Esophagus (tissue), 2 donors: ENCODE data around the gene STKLD1. TPM values are rescaled to one million over a fixed set of nuclear protein-coding genes. Genes with fewer than 3 reads are reported as not detected.
"Not testable (repeated sequence)": the region's sequence is repeated elsewhere in the genome, so short reads cannot be mapped to it uniquely, and the experiment has no call there.

Source experiments
- H3K27ac ChIP-seq, 2 donors: one replicate each; pipeline ENCODE4 v1.5.1; 2013; ENCODE audit warnings: low read depth in 2 of 2, mild to moderate bottlenecking in 2 of 2, inconsistent platforms in 1 of 2, low read length in 1 of 2, moderate library complexity in 1 of 2
- H3K27me3 ChIP-seq, 2 donors: one replicate each; pipeline ENCODE4 v1.6.1; 2013; ENCODE audit warnings: low read length in 2 of 2, control low read depth in 1 of 2, mild to moderate bottlenecking in 1 of 2; ENCODE audit not compliant: insufficient read depth in 2 of 2, control insufficient read depth in 1 of 2
- H3K36me3 ChIP-seq, 2 donors: one replicate each; pipeline ENCODE4 v1.6.1; 2013; ENCODE audit warnings: low read length in 1 of 2; ENCODE audit not compliant: control insufficient read depth in 2 of 2, insufficient read depth in 2 of 2
- H3K4me1 ChIP-seq, 2 donors: one replicate each; pipeline ENCODE4 v1.6.1; 2013; ENCODE audit warnings: low read length in 1 of 2; ENCODE audit not compliant: control insufficient read depth in 2 of 2, insufficient read depth in 2 of 2
- H3K4me3 ChIP-seq, 2 donors: one replicate each; pipeline ENCODE4 v1.5.1; 2013; ENCODE audit warnings: low read length in 2 of 2, mild to moderate bottlenecking in 2 of 2, low read depth in 1 of 2, moderate library complexity in 1 of 2
- H3K9me3 ChIP-seq, 2 donors: one replicate each; pipeline ENCODE4 v1.6.1; 2013; ENCODE audit warnings: mild to moderate bottlenecking in 2 of 2, low read depth in 1 of 2, low read length in 1 of 2, moderate library complexity in 1 of 2; ENCODE audit not compliant: control insufficient read depth in 2 of 2, insufficient read depth in 1 of 2
- WGBS, 2 donors: extraction: QIAGEN DNeasy Blood & Tissue Kit; methylation state at CpG; one replicate each; pipeline ENCODE4 v1.1.7; 2013; 5-methylcytosine and 5-hydroxymethylcytosine counted together
- polyA plus RNA-seq, 2 donors: library from polyadenylated mRNA; stranded (reverse); fragments of 200-250 nt; gene quantifications; one replicate each; pipeline ENCODE4 v1.2.3, GENCODE V29; 2013
- donor health status: healthy with polysubstance abuse.
- donor health status: Bipolar disorder and iron deficiency.

The STKLD1 gene
- polyA plus RNA-seq, 2 donors = 0.49 to 1.3 TPM

GRCh38 chr9:133369422-133369821 lies 6.7 kb upstream of the STKLD1 start:
- Histone ChIP-seq H3K27me3 (no peaks in the 10 kb centered on the region), H3K4me1 (peaks cover 13 to 39% of the 10 kb centered on the region in 2 donors), H3K36me3 (peaks cover 8 to 42% of the 10 kb centered on the region in 2 donors), H3K9me3 (no peaks in the 10 kb centered on the region), H3K4me3 (no peak overlapping the region), H3K27ac (no peak overlapping the region)
- 72 to 78% methylated on average over 6 of the region's 6 CpGs for WGBS, 2 donors

DNA sequence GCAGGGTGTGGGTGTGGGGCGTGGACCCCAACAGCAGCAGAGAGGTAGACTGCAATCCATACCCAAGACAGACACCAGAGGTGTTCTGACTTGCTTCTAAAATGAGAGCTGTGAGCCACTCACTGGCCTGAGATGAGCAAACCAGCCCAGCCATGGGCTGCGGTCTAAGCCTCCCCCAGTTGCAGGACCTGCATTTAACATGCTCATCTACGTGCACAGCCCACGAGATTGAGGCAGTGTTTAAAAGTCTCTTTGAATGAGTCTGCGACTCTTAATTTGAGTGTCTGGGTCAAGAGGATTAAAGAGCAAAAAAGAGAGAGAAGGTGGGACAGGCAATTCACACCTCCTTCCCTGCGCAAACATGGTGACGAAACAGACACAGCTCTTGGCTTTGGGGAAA lies 6.2 kb upstream of the STKLD1 start:
- Histone ChIP-seq H3K27me3 (no peaks in the 10 kb centered on the region), H3K27ac (peak overlapping the region in 1 of 2 donors; percentile 23), H3K4me1 (peaks cover 13 to 39% of the 10 kb centered on the region in 2 donors), H3K4me3 (no peak overlapping the region), H3K36me3 (peaks cover 6 to 42% of the 10 kb centered on the region in 2 donors), H3K9me3 (no peaks in the 10 kb centered on the region)
- 76 to 79% methylated on average over 7 of the region's 7 CpGs for WGBS, 2 donors

GRCh38 chr9:133370685-133371084 lies 5.5 kb upstream of the STKLD1 start:
- peaks cover 13 to 39% of the 10 kb centered on the region in 2 donors for H3K4me1 ChIP-seq
- H3K36me3 ChIP-seq = peaks cover 4 to 39% of the 10 kb centered on the region in 2 donors
- H3K27ac ChIP-seq = peak overlapping the region in 1 of 2 donors; percentile 72
- H3K27me3 ChIP-seq = no peaks in the 10 kb centered on the region
- H3K9me3 ChIP-seq = no peaks in the 10 kb centered on the region
- no peak overlapping the region for H3K4me3 ChIP-seq
- 44 to 67% methylated on average over 9 of the region's 9 CpGs for WGBS, 2 donors

DNA sequence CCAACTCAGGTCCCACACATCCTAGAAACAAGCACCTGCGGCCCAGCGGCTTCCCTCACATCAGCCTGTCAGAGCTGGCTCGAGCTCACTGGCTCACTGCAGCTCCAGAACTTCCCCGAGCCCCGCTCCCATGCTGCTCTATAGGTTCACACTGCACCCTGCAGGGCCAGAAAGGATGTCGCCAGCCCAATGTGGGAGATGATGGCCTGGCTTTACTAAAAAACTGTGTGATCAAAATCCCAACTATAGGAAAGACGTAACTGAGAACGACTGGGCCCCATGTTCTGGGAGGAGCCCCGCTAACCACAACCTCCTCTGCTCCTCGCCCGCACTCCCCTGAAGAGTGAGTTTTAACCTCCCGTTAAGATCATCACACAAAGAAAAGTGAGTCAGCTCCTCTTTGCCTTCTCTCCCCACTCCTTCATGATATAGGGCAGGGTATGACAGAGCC lies 4.9 kb upstream of the STKLD1 start:
- H3K4me1 ChIP-seq = peaks cover 13 to 39% of the 10 kb centered on the region in 2 donors
- WGBS, 2 donors = 36 to 39% methylated on average over 12 of the region's 12 CpGs

GRCh38 chr9:133372144-133372543 lies 4.0 kb upstream of the STKLD1 start:
- 57 to 61% methylated on average over 7 of the region's 7 CpGs for WGBS, 2 donors
- Histone ChIP-seq H3K27me3 (no peaks in the 10 kb centered on the region), H3K4me1 (peaks cover 13 to 39% of the 10 kb centered on the region in 2 donors), H3K4me3 (no peak overlapping the region), H3K9me3 (no peaks in the 10 kb centered on the region), H3K27ac (peak overlapping the region in 1 of 2 donors; percentile 72), H3K36me3 (peaks cover 0 to 27% of the 10 kb centered on the region in 2 donors)

More for the DNA sequence above, 4.9 kb upstream of the STKLD1 start:
- no peaks in the 10 kb centered on the region for H3K9me3 ChIP-seq
- no peaks in the 10 kb centered on the region for H3K27me3 ChIP-seq
- no peak overlapping the region for H3K4me3 ChIP-seq
- H3K27ac ChIP-seq = peak overlapping the region; percentile 1 to 72
- H3K36me3 ChIP-seq = peaks cover 4 to 36% of the 10 kb centered on the region in 2 donors

- 10 to 11% methylated on average over 12 of the region's 12 CpGs for whole genome bisulfite sequencing, 2 donors
- peak overlapping the region; percentile 87 to 93 for H3K4me3 ChIP-seq
- no peaks in the 10 kb centered on the region for H3K9me3 ChIP-seq
- peaks cover 0 to 14% of the 10 kb centered on the region in 2 donors for H3K36me3 ChIP-seq
- no peaks in the 10 kb centered on the region for H3K27me3 ChIP-seq
- peaks cover 8 to 30% of the 10 kb centered on the region in 2 donors for H3K4me1 ChIP-seq
- H3K27ac ChIP-seq = peak overlapping the region; percentile 50 to 97
Observed at GRCh38 chr9:133374612-133375115, 1.5 kb upstream of the STKLD1 start.

DNA sequence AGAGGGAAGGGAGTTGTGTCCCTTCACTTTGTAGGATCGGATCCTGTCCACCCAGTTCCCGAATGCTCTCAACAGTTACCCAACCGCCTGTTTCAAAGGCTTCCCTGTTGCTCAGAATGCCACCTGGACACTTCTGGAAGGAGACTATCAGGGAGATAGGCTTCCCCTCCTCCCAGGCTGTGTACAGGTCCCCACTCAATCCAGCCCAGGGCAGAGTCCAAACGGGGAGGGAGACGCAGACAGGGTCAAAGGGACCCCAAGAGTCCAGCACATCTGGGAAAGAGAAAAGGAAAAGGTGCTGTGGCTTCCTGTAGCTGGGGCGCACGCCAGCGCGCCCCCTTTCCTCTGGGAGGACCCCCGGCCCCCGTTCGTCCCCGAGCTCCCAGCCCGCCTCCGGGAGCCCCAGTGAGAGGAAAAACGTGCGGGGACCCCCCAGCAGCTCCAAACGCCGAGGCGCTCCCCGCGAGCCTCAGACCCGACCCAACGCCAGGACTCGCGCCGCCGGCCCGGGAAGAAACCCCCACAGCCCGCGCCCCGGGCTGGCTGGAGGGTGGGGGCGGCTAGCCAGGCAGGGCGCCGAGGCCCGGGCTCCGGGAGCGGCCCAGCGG lies 946 bp upstream of the STKLD1 start:
- WGBS, 2 donors = 1% methylated on average over 28 to 39 of the region's 39 CpGs
- Histone ChIP-seq H3K36me3 (peaks cover 0 to 10% of the 10 kb centered on the region in 2 donors), H3K27ac (peak overlapping the region; percentile 97 to 98), H3K27me3 (no peaks in the 10 kb centered on the region), H3K4me1 (peaks cover 8 to 30% of the 10 kb centered on the region in 2 donors), H3K9me3 (no peaks in the 10 kb centered on the region), H3K4me3 (peak overlapping the region; percentile 87 to 93)

GRCh38 chr9:133377280-133377679 lies 1.1 kb downstream of the STKLD1 start:
- H3K36me3 ChIP-seq, H3K4me3 ChIP-seq, H3K27ac ChIP-seq, H3K9me3 ChIP-seq, H3K27me3 ChIP-seq: not testable (repeated sequence)
- H3K4me1 ChIP-seq = peaks cover 6 to 18% of the 10 kb centered on the region in 2 donors
- WGBS, 2 donors = 88 to 89% methylated on average over 14 of the region's 14 CpGs

- Histone ChIP-seq H3K27ac (peak overlapping the region in 1 of 2 donors; percentile 69), H3K9me3 (peaks cover 0 to 2% of the 10 kb centered on the region in 2 donors), H3K4me1 (peaks cover 6 to 14% of the 10 kb centered on the region in 2 donors), H3K36me3 (peaks cover 0 to 4% of the 10 kb centered on the region in 2 donors), H3K4me3 (no peak overlapping the region), H3K27me3 (no peaks in the 10 kb centered on the region)
- WGBS, 2 donors = 55 to 61% methylated on average over 6 of the region's 6 CpGs
Observed at GRCh38 chr9:133377721-133378216, 1.6 kb downstream of the STKLD1 start.
